ENCODE measurements around the gene OR8B4. TPM values are rescaled to one million over a fixed set of nuclear protein-coding genes. Genes with fewer than 3 reads are reported as not detected.

OR8B4 gene
- total RNA-seq, 1 donor from 2014 or later: not detected

DNA sequence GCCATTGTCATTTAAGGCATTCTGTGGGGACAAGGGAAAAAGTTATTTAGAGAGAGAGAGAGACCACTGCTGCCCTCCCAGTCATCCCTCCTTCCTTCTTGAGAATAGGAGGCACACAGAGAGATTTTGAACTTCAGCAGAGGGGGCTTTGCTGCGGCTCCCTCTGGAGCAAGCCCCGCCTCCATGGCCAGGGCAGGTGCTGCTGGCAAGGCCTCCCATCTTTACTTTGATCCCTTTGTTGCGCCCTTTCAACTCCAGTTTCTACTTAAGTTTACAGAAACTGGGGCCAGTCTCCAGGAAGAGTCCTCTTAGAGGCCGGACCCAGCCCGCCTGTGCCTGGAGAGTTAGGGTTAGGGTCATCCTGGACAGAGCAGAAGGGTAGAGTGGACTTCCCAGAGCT, 16.4 kb upstream of the OR8B4 start:
- peaks cover 8% of the 10 kb centered on the region for H3K27me3 Mint-ChIP-seq (ENCODE audit: low read depth, unreplicated experiment)
- H3K4me2 ChIP-seq (ENCODE audit: low read length): no peak overlapping the region
- no peak overlapping the region for H3K4me3 Mint-ChIP-seq (ENCODE audit: unreplicated experiment)
- H3K4me3 ChIP-seq (ENCODE audit: insufficient read depth, low read depth, low read length): no peak overlapping the region
- DNase-seq (ENCODE audit: low read depth) (no peak), FAIRE-seq (no peak)
- H3K27ac Mint-ChIP-seq (ENCODE audit: unreplicated experiment): no peak overlapping the region
- no peaks in the 10 kb centered on the region for H3K36me3 ChIP-seq (ENCODE audit: insufficient read depth, low read length)
- H3K4me1 Mint-ChIP-seq (ENCODE audit: low read depth, unreplicated experiment): no peaks in the 10 kb centered on the region
- no peak overlapping the region for H3K9ac ChIP-seq (ENCODE audit: low read length)
- no peaks in the 10 kb centered on the region for H3K79me2 ChIP-seq (ENCODE audit: insufficient read depth, low read length)
- H2AFZ ChIP-seq (ENCODE audit: low read depth, low read length): no peak overlapping the region
- H3K9me3 ChIP-seq (ENCODE audit: insufficient read depth, low read depth, low read length): no peaks in the 10 kb centered on the region
- no peaks in the 10 kb centered on the region for H3K9me3 Mint-ChIP-seq (ENCODE audit: unreplicated experiment)
- H3K4me1 ChIP-seq (ENCODE audit: insufficient read depth, low read length): no peaks in the 10 kb centered on the region
- H3K27ac ChIP-seq (ENCODE audit: low read depth, low read length): no peak overlapping the region
- TF ChIP-seq, protein P1, sequence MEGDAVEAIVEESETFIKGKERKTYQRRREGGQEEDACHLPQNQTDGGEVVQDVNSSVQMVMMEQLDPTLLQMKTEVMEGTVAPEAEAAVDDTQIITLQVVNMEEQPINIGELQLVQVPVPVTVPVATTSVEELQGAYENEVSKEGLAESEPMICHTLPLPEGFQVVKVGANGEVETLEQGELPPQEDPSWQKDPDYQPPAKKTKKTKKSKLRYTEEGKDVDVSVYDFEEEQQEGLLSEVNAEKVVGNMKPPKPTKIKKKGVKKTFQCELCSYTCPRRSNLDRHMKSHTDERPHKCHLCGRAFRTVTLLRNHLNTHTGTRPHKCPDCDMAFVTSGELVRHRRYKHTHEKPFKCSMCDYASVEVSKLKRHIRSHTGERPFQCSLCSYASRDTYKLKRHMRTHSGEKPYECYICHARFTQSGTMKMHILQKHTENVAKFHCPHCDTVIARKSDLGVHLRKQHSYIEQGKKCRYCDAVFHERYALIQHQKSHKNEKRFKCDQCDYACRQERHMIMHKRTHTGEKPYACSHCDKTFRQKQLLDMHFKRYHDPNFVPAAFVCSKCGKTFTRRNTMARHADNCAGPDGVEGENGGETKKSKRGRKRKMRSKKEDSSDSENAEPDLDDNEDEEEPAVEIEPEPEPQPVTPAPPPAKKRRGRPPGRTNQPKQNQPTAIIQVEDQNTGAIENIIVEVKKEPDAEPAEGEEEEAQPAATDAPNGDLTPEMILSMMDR (IDR thresholded peaks at IDR 0.05; ENCODE audit: insufficient read depth, low read depth, low read length): no peak
- no peak for TF ChIP-seq EZH2 (IDR thresholded peaks at IDR 0.05; ENCODE audit: insufficient read depth, low read length)
- no peaks in the 10 kb centered on the region for H3K36me3 Mint-ChIP-seq (ENCODE audit: low read depth, unreplicated experiment)
- no peaks in the 10 kb centered on the region for H4K20me1 ChIP-seq (ENCODE audit: insufficient read depth, low read length)
- H3K27me3 ChIP-seq (ENCODE audit: insufficient read depth, low read length): no peaks in the 10 kb centered on the region

DNA sequence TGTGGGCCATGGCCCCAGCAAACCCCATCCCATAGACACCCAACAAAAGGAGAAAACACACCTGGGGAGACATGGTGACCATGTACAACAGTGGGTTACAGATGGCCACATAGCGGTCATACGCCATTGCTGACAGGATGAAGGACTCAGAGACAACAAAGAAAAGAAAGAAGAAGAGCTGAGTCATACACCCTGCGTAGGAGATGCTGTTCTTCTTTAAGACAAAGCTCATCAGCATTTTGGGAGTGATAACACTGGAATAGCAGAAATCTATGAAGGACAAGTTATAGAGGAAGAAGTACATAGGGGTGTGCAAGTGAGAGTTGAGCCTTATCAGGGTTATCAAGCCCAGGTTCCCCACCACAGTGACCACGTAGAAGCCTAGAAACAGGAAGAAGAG, 15.9 kb upstream of the OR8B4 start:
- no peak for FAIRE-seq
- Histone ChIP-seq H3K9me3 (ENCODE audit: insufficient read depth, low read depth, low read length) (no peaks in the 10 kb centered on the region), H3K4me2 (ENCODE audit: low read length) (no peak overlapping the region), H3K27ac (ENCODE audit: low read depth, low read length) (no peak overlapping the region), H3K9ac (ENCODE audit: low read length) (no peak overlapping the region), H3K4me1 (ENCODE audit: insufficient read depth, low read length) (no peaks in the 10 kb centered on the region), H4K20me1 (ENCODE audit: insufficient read depth, low read length) (no peaks in the 10 kb centered on the region), H2AFZ (ENCODE audit: low read depth, low read length) (no peak overlapping the region), H3K79me2 (ENCODE audit: insufficient read depth, low read length) (no peaks in the 10 kb centered on the region), H3K36me3 (ENCODE audit: insufficient read depth, low read length) (no peaks in the 10 kb centered on the region), H3K27me3 (ENCODE audit: insufficient read depth, low read length) (no peaks in the 10 kb centered on the region), H3K4me3 (ENCODE audit: insufficient read depth, low read depth, low read length) (no peak overlapping the region)
- no peak overlapping the region for H3K4me3 Mint-ChIP-seq (ENCODE audit: unreplicated experiment)
- H3K27me3 Mint-ChIP-seq (ENCODE audit: low read depth, unreplicated experiment): peaks cover 8% of the 10 kb centered on the region
- H3K9me3 Mint-ChIP-seq (ENCODE audit: unreplicated experiment): no peaks in the 10 kb centered on the region
- no peak for DNase-seq (ENCODE audit: low read depth)
- H3K27ac Mint-ChIP-seq (ENCODE audit: unreplicated experiment): no peak overlapping the region
- H3K4me1 Mint-ChIP-seq (ENCODE audit: low read depth, unreplicated experiment): no peaks in the 10 kb centered on the region
- H3K36me3 Mint-ChIP-seq (ENCODE audit: low read depth, unreplicated experiment): no peaks in the 10 kb centered on the region
- no peak for TF ChIP-seq EZH2 (IDR thresholded peaks at IDR 0.05; ENCODE audit: insufficient read depth, low read length)
- TF ChIP-seq, protein P1 (IDR thresholded peaks at IDR 0.05; ENCODE audit: insufficient read depth, low read depth, low read length): no peak

DNA sequence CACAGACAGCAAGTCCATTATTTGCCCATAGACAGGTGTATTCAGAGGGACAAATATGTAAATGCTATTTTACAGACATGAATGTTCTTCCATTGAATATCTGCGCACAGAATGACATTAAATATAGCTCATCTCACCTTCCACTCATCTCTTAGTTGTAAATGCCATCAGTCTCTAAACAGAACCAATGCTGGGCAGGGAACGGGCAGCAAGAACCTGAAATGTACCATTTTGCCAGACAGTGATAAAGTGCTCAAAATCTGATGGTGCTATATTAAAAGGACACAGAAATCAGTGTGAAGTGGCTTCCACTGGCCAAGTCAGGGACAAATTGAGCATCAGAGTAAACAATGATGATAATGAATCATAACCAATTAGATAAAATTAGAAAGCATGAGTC, 10.0 kb upstream of the OR8B4 start:
- Histone ChIP-seq H3K4me3 (ENCODE audit: insufficient read depth, low read depth, low read length) (no peak overlapping the region), H3K27ac (ENCODE audit: low read depth, low read length) (no peak overlapping the region), H3K4me2 (ENCODE audit: low read length) (no peak overlapping the region), H3K4me1 (ENCODE audit: insufficient read depth, low read length) (no peaks in the 10 kb centered on the region), H3K27me3 (ENCODE audit: insufficient read depth, low read length) (no peaks in the 10 kb centered on the region), H3K9me3 (ENCODE audit: insufficient read depth, low read depth, low read length) (no peaks in the 10 kb centered on the region), H3K36me3 (ENCODE audit: insufficient read depth, low read length) (no peaks in the 10 kb centered on the region), H3K79me2 (ENCODE audit: insufficient read depth, low read length) (no peaks in the 10 kb centered on the region), H2AFZ (ENCODE audit: low read depth, low read length) (no peak overlapping the region), H4K20me1 (ENCODE audit: insufficient read depth, low read length) (no peaks in the 10 kb centered on the region), H3K9ac (ENCODE audit: low read length) (no peak overlapping the region)
- FAIRE-seq: no peak
- H3K9me3 Mint-ChIP-seq (ENCODE audit: unreplicated experiment): peaks cover 1% of the 10 kb centered on the region
- H3K4me1 Mint-ChIP-seq (ENCODE audit: low read depth, unreplicated experiment): no peaks in the 10 kb centered on the region
- TF ChIP-seq EZH2 (IDR thresholded peaks at IDR 0.05; ENCODE audit: insufficient read depth, low read length): no peak
- TF ChIP-seq, protein P1 (IDR thresholded peaks at IDR 0.05; ENCODE audit: insufficient read depth, low read depth, low read length): no peak
- H3K27me3 Mint-ChIP-seq (ENCODE audit: low read depth, unreplicated experiment): peaks cover 3% of the 10 kb centered on the region
- H3K36me3 Mint-ChIP-seq (ENCODE audit: low read depth, unreplicated experiment): no peaks in the 10 kb centered on the region
- DNase-seq (ENCODE audit: low read depth): no peak
- no peak overlapping the region for H3K4me3 Mint-ChIP-seq (ENCODE audit: unreplicated experiment)
- no peak overlapping the region for H3K27ac Mint-ChIP-seq (ENCODE audit: unreplicated experiment)

All from astrocyte (in vitro differentiated cells and primary cell).